Skeletal muscle tissue (tissue), 4 donors: Measurements from ENCODE around the gene TBC1D21. TPM values are rescaled to one million over a fixed set of nuclear protein-coding genes. Genes with fewer than 3 reads are reported as not detected.

ENCODE experiments used
- H3K27ac ChIP-seq: one replicate; pipeline ENCODE4 v1.7.0; 2013; ENCODE audit warnings: mild to moderate bottlenecking, low read depth, low read length, inconsistent platforms
- H3K27me3 ChIP-seq, 3 donors: one replicate each; pipeline ENCODE4 v1.7.0; 2013; ENCODE audit warnings: low read length in 3 of 3; ENCODE audit not compliant: control insufficient read depth in 3 of 3, insufficient read depth in 3 of 3
- H3K36me3 ChIP-seq, 3 donors: one replicate each; pipeline ENCODE4 v1.7.0; 2013; ENCODE audit warnings: low read length in 3 of 3; ENCODE audit not compliant: control insufficient read depth in 3 of 3, insufficient read depth in 3 of 3
- H3K4me1 ChIP-seq, 3 donors: one replicate each; pipeline ENCODE4 v1.7.0; 2013; ENCODE audit warnings: low read length in 3 of 3, mild to moderate bottlenecking in 3 of 3; ENCODE audit not compliant: control insufficient read depth in 3 of 3, insufficient read depth in 3 of 3
- H3K4me3 ChIP-seq, 3 donors: one replicate each; pipeline ENCODE4 v1.7.0; 2013; ENCODE audit warnings: low read length in 3 of 3
- H3K9ac ChIP-seq, 3 donors: one replicate each; pipeline ENCODE4 v1.7.0; 2013; ENCODE audit warnings: low read length in 3 of 3, mild to moderate bottlenecking in 3 of 3, moderate library complexity in 2 of 3, low read depth in 1 of 3
- H3K9me3 ChIP-seq, 3 donors: one replicate each; pipeline ENCODE4 v1.7.0; 2013; ENCODE audit warnings: low read length in 3 of 3; ENCODE audit not compliant: control insufficient read depth in 3 of 3
- total RNA-seq: library from RNA; depleted of rRNA; stranded (reverse); fragments of >200 nt; gene quantifications from one replicate; pipeline ENCODE4 v1.2.3, GENCODE V29; 2014
- donor health status: Osteomylitis.

The TBC1D21 gene
- total RNA-seq, 1 donor from 2014 or later, result not detected

DNA sequence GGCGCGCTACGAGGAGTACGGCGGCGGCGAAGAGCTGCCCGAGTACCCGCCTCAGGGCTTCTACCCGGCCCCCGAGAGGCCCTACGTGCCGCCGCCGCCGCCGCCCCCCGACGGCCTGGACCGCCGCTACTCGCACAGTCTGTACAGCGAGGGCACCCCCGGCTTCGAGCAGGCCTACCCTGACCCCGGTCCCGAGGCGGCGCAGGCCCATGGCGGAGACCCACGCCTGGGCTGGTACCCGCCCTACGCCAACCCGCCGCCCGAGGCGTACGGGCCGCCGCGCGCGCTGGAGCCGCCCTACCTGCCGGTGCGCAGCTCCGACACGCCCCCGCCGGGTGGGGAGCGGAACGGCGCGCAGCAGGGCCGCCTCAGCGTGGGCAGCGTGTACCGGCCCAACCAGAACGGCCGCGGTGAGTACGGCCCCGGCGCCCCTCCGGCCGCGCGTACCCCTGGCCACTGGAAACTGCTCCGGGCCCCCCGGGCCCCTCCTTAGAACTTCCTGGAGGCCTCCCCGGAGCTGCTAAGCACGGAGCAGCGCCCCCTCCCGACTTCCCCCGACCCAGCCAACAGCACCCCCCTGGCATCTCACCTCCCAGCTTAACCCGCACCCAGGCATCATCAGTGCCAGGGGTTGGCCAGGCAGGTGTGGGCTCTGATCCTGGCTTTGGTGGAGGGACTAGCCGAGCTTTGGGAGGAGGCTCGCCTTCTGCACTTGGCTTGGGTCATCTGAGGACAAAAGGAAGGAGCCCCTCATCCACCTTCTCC is 54.3 kb downstream of the TBC1D21 start:
- peak overlapping the region; percentile 85 for H3K27ac ChIP-seq
- peaks cover 57 to 68% (median 62%) of the 10 kb centered on the region in 3 donors for H3K4me1 ChIP-seq

DNA sequence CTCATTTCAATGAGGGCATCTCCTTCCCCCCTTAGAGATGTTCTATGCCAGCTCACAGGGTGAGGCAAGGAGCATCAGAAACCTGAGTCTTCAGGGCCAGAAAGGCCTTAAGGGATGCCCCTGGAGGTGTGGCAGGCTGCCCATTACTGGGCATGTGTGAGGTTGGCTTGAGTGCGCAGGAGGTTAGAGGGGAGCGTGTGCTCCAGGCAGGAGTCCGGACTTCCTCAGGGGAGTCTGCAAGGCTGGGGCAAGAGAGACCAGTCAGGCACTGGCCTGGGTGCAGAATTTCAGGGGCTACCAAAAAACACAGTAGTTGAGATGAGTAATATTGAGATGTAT is 54.8 kb downstream of the TBC1D21 start:
- peaks cover 0 to 7% (median 0%) of the 10 kb centered on the region in 3 donors for H3K36me3 ChIP-seq
- H3K9ac ChIP-seq, result peak overlapping the region in 2 of 3 donors; percentile 50 to 84
- H3K4me1 ChIP-seq, result peaks cover 52 to 63% (median 56%) of the 10 kb centered on the region in 3 donors
- peak overlapping the region; percentile 85 for H3K27ac ChIP-seq
- H3K27me3 ChIP-seq, result peaks cover 8 to 16% (median 12%) of the 10 kb centered on the region in 3 donors
- no peaks in the 10 kb centered on the region for H3K9me3 ChIP-seq
- H3K4me3 ChIP-seq, result peak overlapping the region; percentile 65 to 73 (median 69)

More for the DNA sequence above, 54.3 kb downstream of the TBC1D21 start:
- peaks cover 8 to 16% (median 12%) of the 10 kb centered on the region in 3 donors for H3K27me3 ChIP-seq
- H3K9ac ChIP-seq, result peak overlapping the region in 2 of 3 donors; percentile 53 to 84
- no peaks in the 10 kb centered on the region for H3K9me3 ChIP-seq
- peaks cover 0 to 7% (median 0%) of the 10 kb centered on the region in 3 donors for H3K36me3 ChIP-seq
- H3K4me3 ChIP-seq, result peak overlapping the region; percentile 65 to 73 (median 69)

DNA sequence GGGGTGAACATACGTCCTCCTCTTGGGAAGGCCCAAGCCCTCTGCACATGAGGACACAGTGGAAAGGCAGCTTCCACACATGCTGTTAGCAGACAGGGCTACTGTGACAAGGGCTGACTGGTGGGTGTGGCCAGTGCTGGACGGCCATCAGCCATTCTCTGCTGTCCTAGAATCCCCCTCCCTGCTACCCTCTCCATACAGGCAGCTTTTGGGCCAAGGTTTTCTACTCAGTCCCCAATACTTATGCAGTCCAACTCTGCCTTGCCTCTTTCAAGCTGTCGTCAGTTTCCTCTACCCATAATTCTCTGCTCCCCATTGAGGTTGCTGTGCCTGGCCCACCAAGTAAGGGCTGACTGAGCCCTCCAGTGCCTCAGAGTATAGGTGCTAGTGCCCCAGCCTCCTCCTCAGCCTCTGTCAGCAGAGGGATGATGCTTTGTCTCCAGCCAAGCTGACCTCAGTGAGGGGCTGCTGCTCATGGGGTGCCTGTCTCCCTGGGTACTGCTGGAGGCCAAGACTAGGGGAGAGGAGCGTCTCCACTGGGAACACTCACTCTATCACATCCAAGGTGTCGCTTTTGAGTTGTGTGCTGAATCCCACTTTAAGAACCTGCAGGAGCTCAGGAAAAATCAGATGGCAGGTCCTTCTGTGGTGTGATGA is 55.7 kb downstream of the TBC1D21 start:
- H3K9me3 ChIP-seq, result no peaks in the 10 kb centered on the region
- peaks cover 43 to 54% (median 48%) of the 10 kb centered on the region in 3 donors for H3K4me1 ChIP-seq
- peaks cover 0 to 7% (median 0%) of the 10 kb centered on the region in 3 donors for H3K36me3 ChIP-seq
- no peak overlapping the region for H3K27ac ChIP-seq
- peak overlapping the region in 1 of 3 donors; percentile 62 for H3K9ac ChIP-seq
- peaks cover 8 to 16% (median 12%) of the 10 kb centered on the region in 3 donors for H3K27me3 ChIP-seq
- H3K4me3 ChIP-seq, result peak overlapping the region in 1 of 3 donors; percentile 52

DNA sequence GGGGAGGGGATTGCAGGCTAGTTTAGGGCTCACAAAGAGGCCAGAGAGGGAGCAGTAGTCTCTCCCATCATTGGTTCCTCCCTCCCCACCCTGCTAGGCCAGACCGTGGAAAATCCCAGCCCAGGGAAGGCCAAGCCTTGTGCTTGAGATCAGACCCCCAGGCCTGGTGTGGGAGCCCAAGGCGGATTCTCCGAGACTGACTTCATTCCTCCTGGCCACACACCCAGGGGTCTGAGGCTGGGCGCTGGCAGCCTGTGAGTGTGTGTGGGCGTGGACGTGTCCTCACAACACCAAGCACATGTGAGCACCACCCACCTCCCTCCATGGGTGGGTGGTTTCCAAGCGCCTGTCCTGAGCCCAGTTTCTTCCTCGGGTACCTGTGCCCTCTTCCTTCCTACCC is 57.0 kb downstream of the TBC1D21 start:
- Histone ChIP-seq H3K27ac (peak overlapping the region; percentile 30), H3K9me3 (no peaks in the 10 kb centered on the region), H3K9ac (no peak overlapping the region), H3K36me3 (peaks cover 0 to 7% (median 0%) of the 10 kb centered on the region in 3 donors), H3K4me3 (no peak overlapping the region), H3K4me1 (peaks cover 33 to 41% (median 41%) of the 10 kb centered on the region in 3 donors), H3K27me3 (peaks cover 8 to 16% (median 12%) of the 10 kb centered on the region in 3 donors)

DNA sequence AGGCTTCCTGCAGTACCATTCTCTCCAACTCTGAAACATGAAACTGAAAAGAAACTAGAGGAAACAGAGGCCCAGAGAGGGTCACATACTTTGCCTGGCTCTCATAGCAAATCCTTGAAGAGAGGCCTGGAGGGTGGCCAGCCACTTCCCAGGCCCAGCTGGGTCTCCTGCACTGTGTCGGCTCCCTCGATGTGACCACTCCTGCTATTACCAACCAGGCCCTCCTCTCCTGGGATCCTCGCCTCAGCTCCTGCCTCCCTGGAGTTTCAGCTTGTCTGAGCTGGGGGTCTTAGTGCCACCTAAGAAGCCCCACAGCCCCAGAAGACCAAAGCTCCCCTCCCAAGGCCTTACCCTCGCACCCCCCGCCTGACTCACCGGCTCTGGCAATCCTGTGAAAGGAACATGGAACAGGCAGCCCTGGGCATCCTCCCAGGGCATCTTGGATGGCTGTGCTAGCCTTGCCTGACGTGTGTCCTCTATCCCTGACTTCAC is 57.5 kb downstream of the TBC1D21 start:
- H3K9ac ChIP-seq, result peak overlapping the region in 1 of 3 donors; percentile 8
- H3K4me3 ChIP-seq, result no peak overlapping the region
- H3K36me3 ChIP-seq, result peaks cover 0 to 7% (median 0%) of the 10 kb centered on the region in 3 donors
- H3K27me3 ChIP-seq, result peaks cover 8 to 16% (median 12%) of the 10 kb centered on the region in 3 donors
- peaks cover 29 to 42% (median 40%) of the 10 kb centered on the region in 3 donors for H3K4me1 ChIP-seq
- H3K27ac ChIP-seq, result peak overlapping the region; percentile 30
- H3K9me3 ChIP-seq, result no peaks in the 10 kb centered on the region

DNA sequence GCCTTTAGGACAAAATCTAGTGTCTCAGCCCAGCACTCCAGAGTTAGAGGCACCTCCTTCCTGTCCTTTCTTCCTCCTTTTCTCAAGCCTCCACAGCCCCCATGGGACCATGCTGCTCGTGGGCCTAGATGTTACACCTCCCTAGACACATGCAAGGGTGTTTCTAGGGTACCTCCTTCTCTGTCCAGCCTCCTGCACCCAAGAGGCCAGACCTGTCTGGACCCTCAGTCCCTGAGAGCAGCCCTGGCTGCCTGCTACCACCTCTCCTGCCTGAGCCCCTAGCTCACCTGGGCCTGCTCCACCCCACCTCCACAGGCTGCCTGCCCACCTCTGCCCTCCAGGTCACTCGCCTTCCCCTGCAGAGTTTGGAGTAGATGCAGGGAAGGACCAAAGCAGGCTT is 58.1 kb downstream of the TBC1D21 start:
- Histone ChIP-seq H3K9me3 (no peaks in the 10 kb centered on the region), H3K4me1 (peaks cover 31 to 41% (median 38%) of the 10 kb centered on the region in 3 donors), H3K4me3 (no peak overlapping the region), H3K9ac (no peak overlapping the region), H3K27me3 (peaks cover 8 to 16% (median 12%) of the 10 kb centered on the region in 3 donors), H3K27ac (no peak overlapping the region), H3K36me3 (peaks cover 0 to 7% (median 0%) of the 10 kb centered on the region in 3 donors)

DNA sequence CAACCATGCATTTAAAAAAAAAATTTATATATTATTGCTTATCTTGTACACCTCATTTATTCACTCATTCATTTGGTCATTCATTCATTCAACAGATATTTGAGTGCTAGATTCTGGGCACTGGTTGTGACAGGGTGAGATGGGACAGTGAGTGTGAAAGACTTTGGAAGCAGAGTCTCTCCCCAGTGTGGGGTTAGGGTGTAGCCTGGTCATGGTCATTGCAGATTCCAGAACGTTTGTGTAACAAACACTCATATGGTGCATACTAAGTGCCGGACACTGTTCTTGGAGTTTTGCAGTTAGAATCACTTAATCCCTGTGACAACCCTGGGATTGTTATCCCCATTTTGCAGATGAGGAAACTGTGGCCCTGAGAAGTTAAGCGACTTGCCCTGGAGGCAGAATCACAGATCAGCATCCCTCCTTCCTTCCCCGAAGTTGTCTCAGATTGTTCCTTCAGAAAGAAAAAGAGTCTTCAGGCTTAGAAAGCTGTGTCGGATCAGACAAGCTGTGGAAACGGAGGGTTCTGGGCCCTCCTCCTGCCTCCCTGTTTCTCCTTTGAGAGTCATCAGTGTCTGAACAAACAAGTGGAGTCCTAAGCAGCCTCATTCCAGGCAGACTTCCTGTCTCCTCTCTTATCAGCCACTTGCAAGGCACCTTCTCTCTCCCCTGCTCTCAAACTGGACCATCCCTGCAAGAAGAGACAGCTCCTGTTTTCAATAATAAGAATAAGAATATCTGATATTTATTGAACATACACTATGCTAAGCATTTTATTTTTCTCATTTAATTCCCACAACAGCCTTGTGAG is 59.2 kb downstream of the TBC1D21 start:
- Histone ChIP-seq H3K4me3 (no peak overlapping the region), H3K4me1 (peaks cover 30 to 41% (median 33%) of the 10 kb centered on the region in 3 donors), H3K27me3 (peaks cover 8 to 16% (median 12%) of the 10 kb centered on the region in 3 donors), H3K36me3 (peaks cover 0 to 7% (median 0%) of the 10 kb centered on the region in 3 donors), H3K9ac (no peak overlapping the region), H3K27ac (no peak overlapping the region), H3K9me3 (no peaks in the 10 kb centered on the region)

DNA sequence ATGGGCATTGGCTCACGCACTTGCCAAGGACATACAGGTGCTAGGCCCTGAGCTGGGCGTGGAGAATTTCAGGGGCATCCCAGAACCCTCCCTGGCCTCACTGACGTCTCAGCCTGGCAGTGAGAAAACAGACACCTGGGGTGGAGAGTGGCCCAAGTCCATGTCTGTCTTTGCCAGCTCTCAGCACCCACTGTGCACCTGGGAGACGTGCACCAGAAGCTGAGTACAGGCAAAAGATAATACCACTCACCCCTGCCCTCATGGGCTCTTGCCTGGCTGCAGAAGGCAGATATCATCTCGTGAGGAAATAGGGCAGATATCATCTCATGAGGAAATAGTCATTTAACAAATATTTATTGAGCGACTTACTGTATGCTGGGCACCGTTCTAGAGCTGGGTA is 60.9 kb downstream of the TBC1D21 start:
- no peak overlapping the region for H3K4me3 ChIP-seq
- no peak overlapping the region for H3K9ac ChIP-seq
- peaks cover 0 to 7% (median 0%) of the 10 kb centered on the region in 3 donors for H3K36me3 ChIP-seq
- H3K27ac ChIP-seq, result no peak overlapping the region
- H3K9me3 ChIP-seq, result no peaks in the 10 kb centered on the region
- peaks cover 19 to 30% (median 25%) of the 10 kb centered on the region in 3 donors for H3K4me1 ChIP-seq
- H3K27me3 ChIP-seq, result peaks cover 0 to 7% (median 6%) of the 10 kb centered on the region in 3 donors

DNA sequence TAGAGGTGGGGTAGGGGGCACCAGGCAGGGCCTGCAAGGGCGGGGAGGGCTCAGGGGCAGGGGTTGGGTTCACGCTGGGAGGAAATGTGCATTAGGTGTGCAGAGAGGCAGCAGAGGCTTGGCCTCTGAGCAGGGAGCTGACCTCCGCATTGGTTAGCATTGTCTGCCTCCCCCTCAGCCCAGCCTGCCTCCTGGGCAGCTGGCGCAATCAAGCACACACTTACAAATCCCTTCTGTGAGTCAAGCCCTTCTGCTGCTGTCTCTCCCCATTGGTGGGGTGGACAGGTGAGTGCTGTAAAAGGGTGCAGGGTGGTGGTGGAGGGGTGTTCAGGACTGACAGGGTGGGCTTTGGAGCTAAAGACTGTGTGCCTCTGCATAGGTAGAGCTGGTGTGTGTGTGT is 62.2 kb downstream of the TBC1D21 start:
- Histone ChIP-seq H3K9ac (no peak overlapping the region), H3K9me3 (no peaks in the 10 kb centered on the region), H3K4me3 (no peak overlapping the region), H3K27me3 (no peaks in the 10 kb centered on the region), H3K4me1 (peaks cover 12 to 31% (median 15%) of the 10 kb centered on the region in 3 donors), H3K36me3 (peaks cover 0 to 5% (median 0%) of the 10 kb centered on the region in 3 donors), H3K27ac (no peak overlapping the region)
